ENCODE data around the gene VSTM2B.

- no peak for TF ChIP-seq CTCF (IDR thresholded peaks at IDR 0.05)
- no peak for TF ChIP-seq POLR2A (IDR thresholded peaks at IDR 0.05)
These were observed 7.2 kb downstream of the VSTM2B start for GRCh38 chr19:29532956-29533355.

Data from uterus (tissue), 2 donors.